ENCODE measurements around the gene KIF26B. TPM values are rescaled to one million over a fixed set of nuclear protein-coding genes. Genes with fewer than 3 reads are reported as not detected.

The KIF26B gene
- polyA plus RNA-seq, 4 donors, result 29.7 to 44.6 (median 38.7) TPM

- no peak for DNase-seq (ENCODE audit: low read depth in 4 of 4, low spot score in 2 of 4)
Observed at GRCh38 chr1:245270972-245271371, 116.2 kb downstream of the KIF26B start.

- no peak for DNase-seq (ENCODE audit: low read depth in 4 of 4, low spot score in 2 of 4)
Observed at GRCh38 chr1:245272676-245273075, 117.9 kb downstream of the KIF26B start.

DNA sequence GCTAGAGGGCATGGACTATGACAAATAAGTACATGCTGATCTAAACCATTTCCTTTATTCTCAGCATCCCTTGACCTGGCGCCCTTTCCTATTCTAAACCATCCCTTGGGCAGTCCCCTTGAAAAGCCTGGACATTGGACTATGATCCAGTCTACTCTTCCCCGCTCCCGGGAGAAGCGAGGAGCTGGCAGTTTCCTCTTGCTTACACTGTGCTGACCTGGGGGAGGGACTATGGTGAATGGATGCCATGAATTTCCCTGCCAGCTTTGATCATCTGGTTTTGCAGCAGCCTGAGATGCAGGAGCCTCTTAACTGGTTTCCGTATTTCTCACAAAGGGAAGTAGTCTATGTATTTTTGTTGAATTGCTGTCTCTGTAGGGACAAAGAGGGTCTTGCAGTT lies 121.7 kb downstream of the KIF26B start:
- no peak for DNase-seq (ENCODE audit: low read depth in 4 of 4, low spot score in 2 of 4)

DNA sequence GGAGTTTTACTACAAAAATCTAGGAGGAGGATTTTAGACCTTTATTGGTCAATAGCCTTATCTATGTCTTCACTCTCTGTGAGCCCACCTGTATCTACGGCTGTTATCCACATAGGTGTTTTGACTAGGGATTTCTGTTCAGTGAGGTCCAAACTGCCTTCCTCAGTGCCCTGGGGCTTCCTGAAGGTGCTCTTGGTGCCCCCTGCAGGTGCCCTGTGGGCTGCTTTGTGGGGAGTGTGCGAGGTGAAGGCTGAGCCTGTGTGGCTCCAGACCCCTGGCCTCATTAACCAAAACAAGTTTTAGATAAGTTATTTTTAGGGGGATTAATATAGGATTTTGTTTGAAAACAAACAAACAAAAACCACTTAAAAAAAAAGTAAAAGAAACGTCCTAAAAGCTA lies 122.5 kb downstream of the KIF26B start:
- no peak for DNase-seq (ENCODE audit: low read depth in 4 of 4, low spot score in 2 of 4)

- DNase-seq (ENCODE audit: low read depth in 4 of 4, low spot score in 2 of 4), result no peak
Observed at GRCh38 chr1:245278846-245279245, 124.1 kb downstream of the KIF26B start.

- no peak for DNase-seq (ENCODE audit: low read depth in 4 of 4, low spot score in 2 of 4)
Observed at GRCh38 chr1:245279346-245279745, 124.6 kb downstream of the KIF26B start.

DNA sequence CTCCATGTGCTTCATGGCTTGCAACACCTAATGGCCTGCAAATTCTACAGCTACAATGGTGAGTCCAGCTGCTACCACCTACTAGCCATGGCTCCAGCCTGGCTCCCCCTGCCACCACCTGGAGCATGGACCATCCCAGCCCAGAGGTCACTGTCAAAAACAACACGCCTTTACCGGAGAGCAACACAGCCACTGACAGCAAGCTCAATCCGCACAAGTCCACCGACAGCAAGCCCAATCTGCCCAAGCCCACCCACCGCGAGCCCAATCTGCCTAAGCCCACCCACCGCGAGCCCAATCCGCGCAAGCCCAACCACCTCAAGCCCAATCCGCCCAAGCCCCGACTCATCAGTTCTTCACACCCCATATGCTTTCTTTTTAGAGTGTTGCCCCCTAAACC lies 128.2 kb downstream of the KIF26B start:
- DNase-seq (ENCODE audit: low read depth in 4 of 4, low spot score in 2 of 4), result no peak

GRCh38 chr1:245285168-245285567 lies 130.4 kb downstream of the KIF26B start:
- no peak for DNase-seq (ENCODE audit: low read depth in 4 of 4, low spot score in 2 of 4)

DNA sequence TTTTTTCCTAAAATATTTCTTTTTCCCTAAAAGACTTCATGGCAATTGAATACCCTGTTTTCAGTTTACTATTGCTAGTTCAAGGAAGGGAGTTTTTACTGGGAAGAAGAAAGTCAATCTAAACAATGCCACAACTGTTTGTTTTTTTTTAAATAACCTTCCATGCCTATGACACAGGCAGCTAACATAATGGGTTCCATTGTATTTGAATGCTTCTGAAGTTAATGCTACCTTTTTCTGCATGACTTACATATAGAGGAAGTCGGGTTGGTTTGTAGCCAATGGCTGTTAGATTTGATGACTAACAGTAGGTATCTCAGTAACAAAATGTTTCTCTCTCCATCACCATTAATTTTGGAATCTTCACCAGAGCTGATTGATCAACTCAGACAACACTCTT lies 134.0 kb downstream of the KIF26B start:
- DNase-seq (ENCODE audit: low read depth in 4 of 4, low spot score in 2 of 4), result no peak

GRCh38 chr1:245290836-245291235 lies 136.1 kb downstream of the KIF26B start:
- DNase-seq (ENCODE audit: low read depth in 4 of 4, low spot score in 2 of 4), result no peak

DNA sequence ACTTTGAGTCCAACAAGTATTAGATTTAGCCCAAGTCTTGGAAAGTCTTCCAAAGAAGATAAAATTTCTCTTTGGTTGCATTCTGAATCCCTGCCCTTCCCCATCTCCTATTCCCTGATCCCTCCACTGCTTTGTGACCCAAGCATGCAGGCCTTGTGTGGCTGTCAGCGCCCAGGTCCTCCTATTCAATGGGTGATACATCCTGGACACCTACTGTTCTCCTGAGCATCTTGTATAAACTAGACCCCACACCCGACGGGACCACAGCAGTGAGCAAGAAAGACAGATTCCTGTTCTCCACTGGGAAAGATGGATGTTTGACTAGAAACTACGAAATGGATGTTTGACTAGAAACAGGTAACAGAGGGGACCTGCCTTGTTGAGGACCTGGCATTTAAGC lies 136.6 kb downstream of the KIF26B start:
- no peak for DNase-seq (ENCODE audit: low read depth in 4 of 4, low spot score in 2 of 4)

DNA sequence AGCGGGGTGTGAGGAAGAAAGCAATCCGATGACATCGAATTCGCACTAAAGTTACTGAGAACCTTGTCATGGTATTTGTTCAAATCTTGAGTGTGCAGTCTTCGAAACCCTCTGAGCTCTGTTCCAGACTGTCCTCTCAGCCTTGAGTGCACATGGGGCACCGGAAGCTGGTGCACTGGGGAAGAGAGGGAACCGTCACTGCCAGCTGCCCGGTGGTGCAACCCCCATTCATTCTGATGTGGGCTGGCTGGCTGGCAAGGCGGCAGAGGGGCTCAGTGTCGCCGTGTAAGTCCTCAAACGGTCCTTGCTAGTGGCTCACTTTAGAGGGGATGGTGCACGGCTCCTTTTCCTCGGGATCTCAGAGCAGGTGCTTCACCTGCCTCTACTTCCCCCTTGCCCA lies 137.4 kb downstream of the KIF26B start:
- DNase-seq (ENCODE audit: low read depth in 4 of 4, low spot score in 2 of 4), result no peak

- DNase-seq (ENCODE audit: low read depth in 4 of 4, low spot score in 2 of 4), result no peak
Observed at GRCh38 chr1:245292553-245292952, 137.8 kb downstream of the KIF26B start.

DNA sequence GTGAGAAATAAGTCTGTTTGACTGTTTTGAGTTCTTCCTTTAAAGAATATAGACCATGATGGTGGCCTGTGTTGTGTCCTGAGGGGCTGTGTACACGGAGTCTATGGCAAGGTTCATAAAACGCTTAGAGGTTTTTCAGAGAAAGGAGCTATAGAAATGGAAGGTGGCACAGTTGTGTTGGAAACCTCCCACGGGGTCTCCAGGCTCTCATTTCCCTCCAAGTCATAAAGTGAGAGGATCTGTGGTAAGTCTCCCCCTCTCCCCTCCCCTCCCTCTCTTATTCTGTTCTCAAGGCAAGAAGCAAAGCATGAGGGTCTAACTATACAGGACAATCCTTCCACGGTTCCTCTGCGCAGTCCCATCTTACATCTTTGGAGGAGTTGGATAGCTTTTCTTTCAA lies 139.2 kb downstream of the KIF26B start:
- DNase-seq (ENCODE audit: low read depth in 4 of 4, low spot score in 2 of 4), result no peak

GRCh38 chr1:245298781-245299180 lies 144.0 kb downstream of the KIF26B start:
- DNase-seq (ENCODE audit: low read depth in 4 of 4, low spot score in 2 of 4), result no peak

DNA sequence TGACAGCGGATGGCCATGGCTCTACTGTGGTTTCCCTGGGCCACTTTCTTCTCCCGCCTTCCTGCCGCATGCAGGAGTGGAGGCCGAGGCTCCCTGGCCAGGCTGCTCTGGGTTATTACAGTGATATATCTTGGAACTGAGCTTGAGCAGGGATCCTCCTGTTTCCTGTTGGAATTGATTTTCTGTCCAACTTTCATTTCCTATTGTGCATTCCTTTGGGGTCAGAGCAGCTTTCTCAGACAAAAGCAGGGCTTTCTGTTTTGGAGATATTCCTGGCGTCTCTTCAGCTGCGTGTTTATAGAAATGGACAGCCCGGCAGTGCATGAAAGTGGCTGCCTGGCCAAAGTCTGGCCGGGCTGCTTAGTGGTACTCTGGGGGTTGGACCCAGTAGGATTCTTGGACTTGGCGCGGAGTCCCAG lies 146.4 kb downstream of the KIF26B start:
- no peak for DNase-seq (ENCODE audit: low read depth in 4 of 4, low spot score in 2 of 4)

DNA sequence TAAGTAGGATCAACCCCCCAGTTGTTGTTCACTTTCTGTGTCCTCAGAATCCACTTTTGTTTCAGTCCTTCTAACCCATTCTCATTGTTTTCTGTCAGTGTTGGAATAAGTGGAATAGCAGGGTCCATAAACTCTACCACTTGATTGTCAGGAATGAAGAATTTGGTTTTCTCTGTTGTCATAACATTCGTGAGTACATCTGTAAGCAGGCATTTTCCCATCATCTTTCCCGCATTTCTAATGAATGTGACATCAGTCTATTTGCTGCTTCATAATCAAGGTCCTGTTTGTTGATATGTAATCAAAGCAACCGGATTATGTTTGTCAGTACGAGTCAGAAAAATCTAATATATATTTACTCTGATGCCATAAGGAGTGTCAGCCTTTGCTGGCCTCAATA lies 147.1 kb downstream of the KIF26B start:
- DNase-seq (ENCODE audit: low read depth in 4 of 4, low spot score in 2 of 4), result no peak

DNA sequence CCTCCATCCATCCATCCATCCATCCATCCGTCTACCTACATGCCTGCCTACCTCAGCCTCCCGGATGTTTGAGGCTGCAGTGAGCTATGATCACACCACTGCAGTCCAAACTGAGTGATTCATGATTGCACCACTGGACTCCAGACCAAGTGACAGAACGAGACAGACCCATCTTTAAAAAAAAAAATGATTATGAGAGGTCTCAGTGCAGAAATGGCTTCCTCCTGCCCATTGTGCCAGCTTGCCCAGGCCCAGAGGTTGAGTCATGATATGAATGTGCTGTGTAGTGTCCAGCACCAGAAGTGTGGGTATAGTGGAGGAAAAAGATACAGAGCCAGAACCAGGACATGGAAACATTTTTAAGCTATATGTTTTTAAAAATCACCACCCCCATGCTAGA lies 149.9 kb downstream of the KIF26B start:
- no peak for DNase-seq (ENCODE audit: low read depth in 4 of 4, low spot score in 2 of 4)

GRCh38 chr1:245306020-245306419 lies 151.2 kb downstream of the KIF26B start:
- DNase-seq (ENCODE audit: low read depth in 4 of 4, low spot score in 2 of 4), result no peak

- no peak for DNase-seq (ENCODE audit: low read depth in 4 of 4, low spot score in 2 of 4)
Observed at GRCh38 chr1:245306628-245307410, 152.0 kb downstream of the KIF26B start.

GRCh38 chr1:245310571-245311531 lies 156.1 kb downstream of the KIF26B start:
- DNase-seq (ENCODE audit: low read depth in 4 of 4, low spot score in 2 of 4), result no peak

All from left renal cortex interstitium (tissue), 4 donors.